Measurements from ENCODE around the gene UBE2N.
A peak's percentile ranks its signal among the peaks of the same experiment; 100 is the strongest.

The UBE2N gene
- total RNA-seq: 59.6 to 108 (median 66.9) reads per million in 4 experiments

DNA sequence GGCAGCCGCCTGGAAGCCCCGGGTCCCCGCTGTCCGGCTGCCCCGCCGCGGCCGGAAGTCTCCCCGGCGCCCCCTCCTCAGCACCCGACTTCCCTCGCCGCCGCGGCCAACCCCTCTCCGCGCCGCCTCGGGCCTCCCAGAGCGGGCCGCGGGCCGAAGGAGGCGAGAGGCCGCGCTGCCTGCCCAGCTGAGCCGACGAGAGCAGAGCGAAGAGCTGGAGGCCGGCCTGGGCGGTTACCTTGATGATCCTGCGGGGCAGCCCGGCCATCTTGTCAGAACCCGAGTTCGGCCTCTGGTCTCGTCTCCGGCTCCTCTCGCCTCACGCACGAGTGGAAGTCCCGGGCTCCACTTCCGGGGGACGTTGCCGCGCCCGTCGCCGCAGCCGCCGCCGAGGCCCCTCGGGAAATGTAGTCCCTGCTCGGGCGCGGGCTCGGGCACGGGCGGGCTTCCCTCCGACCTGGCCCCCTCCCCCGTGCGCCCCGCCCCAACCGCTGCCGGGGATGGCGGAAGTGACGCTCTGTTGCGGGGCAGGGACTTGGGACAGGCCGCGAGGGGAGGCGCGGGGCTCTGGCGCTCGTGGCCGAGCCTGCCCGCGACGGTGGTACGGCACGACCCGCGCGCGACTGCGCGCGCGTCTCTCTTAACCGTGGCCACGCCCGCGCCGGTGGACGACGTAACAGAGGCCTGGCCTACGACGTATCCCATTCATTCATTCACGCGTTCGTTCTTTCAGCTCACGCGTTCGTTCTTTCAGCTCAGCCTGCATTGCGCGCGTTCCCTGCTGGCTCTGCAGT is at the start of gene UBE2N:
TSS of gene UBE2N (minus strand) at position 331 of the 794 bp plus-strand sequence. CDS start at position 268, 63 bp downstream.
- DNase-seq: peak; percentile 96

GRCh38 chr12:93484315-93484981 is 42.7 kb upstream of the UBE2N start:
- DNase-seq: no peak

- DNase-seq: no peak
These were observed 41.5 kb upstream of the UBE2N start for GRCh38 chr12:93483151-93483807.

DNA sequence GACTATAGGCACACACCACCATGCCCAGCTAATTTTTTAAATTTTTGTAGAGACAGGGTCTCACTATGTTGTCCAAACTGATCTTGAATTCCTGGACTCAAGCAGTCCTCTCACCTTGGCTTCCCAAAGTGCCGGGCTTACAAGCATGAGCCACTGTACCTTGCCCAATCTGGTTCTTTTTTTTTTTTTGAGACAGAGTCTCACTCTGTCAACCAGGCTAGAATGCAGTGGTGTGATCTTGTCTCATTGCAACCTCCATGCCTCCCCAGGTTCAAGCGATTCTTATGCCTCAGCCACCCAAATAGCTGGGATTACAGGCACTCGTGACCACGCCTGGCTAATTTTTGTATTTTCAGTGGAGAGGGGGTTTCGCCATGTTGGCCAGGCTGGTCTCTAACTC is 41.0 kb upstream of the UBE2N start:
- no peak for DNase-seq

GRCh38 chr12:93476555-93476954 is 34.8 kb upstream of the UBE2N start:
- no peak for DNase-seq

DNA sequence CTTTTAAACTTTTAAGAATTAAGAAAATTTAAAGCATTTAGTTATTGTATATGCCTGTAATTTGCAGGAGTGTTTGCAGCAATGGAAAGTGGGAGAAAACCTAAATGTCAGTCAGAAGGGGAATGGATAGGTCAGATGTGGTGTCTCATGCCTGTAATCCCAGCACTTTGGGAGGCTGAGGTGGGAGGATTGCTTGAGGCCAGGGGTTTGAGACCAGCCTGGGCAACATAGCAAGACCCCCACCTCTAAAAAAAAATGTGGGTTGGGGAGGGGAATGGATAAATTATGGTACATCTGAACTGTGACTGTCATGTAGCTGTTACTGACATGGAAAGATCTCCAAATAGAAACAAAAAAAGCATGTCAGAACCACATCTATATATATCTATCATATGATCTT is 27.6 kb upstream of the UBE2N start:
- DNase-seq: no peak

DNA sequence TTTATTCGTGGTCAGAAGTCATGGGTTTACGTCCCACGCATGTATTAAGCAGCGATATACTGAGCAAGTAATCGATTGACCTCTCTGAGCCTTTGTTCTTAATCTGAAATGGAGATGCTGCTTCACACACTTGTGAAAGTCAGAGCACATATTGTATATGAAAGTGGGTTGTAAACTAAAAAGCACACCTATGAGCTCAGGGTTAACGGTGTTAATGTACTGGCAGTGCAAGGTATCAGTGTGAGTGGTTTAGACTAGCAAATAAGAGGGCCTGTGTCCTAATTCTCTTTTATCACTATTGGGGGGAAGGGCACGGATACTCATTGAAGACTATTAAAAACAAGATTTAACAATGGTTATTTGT is 26.2 kb upstream of the UBE2N start:
- no peak for DNase-seq

GRCh38 chr12:93467351-93468007 is 25.7 kb upstream of the UBE2N start, which contains the start of gene MRPL42:
Gene MRPL42 (plus strand): TSS chr12:93467514. CDS start chr12:93469286, 1,772 bp downstream.
- DNase-seq: peak; percentile 89

DNA sequence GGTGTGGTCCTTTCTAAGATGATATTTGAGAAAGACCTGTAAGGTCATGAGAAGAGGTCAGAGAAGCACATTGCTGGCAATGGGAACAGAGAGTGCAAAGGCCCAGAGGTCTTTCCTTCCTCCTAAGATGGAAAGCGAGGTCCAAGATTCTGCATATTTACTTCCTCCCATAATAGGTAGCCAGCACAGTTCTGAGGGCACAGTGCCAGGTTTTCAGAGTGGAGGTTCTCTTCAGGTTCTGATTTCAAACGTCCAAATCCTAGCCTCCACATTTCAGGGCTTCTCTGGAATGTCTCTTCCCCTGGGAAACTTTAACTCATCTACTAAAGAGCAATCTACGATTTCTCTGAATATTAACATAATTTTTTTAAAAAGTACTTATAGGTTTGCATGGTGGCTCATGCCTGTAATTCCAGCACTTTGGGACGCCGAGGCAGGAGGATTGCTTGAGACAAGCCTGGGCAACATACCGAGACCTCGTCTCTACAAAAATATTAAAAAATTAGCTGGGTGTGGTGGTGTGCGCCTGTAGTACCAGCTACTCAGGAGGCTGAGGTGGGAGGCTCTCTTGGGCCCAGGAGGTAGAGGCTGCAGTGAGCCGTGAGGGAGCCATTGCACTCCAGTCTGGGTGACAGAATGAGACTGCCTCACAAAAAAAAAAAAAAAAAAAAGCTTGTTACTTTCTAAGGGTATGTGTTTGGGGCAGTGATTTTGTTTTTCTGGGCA is 25.0 kb upstream of the UBE2N start:
- DNase-seq: no peak

DNA sequence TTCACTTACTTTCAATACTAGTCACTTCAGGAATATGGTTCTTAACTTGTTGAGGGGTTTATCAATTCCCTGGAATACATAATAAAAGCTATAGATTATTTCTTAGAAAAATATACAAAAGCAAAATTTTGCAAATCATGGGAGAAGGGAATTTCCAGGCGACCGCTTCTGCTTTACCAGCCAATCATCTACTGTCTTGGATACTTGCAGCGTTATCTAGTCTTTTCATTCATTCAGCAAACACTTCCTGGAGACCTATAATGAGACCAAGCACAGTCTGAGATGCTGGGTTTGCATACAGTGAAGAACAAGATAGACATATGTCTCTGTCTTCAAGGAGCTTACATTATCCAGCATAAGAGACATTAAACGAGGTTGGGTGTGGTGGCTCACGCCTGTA is 24.1 kb upstream of the UBE2N start:
- DNase-seq: no peak

DNA sequence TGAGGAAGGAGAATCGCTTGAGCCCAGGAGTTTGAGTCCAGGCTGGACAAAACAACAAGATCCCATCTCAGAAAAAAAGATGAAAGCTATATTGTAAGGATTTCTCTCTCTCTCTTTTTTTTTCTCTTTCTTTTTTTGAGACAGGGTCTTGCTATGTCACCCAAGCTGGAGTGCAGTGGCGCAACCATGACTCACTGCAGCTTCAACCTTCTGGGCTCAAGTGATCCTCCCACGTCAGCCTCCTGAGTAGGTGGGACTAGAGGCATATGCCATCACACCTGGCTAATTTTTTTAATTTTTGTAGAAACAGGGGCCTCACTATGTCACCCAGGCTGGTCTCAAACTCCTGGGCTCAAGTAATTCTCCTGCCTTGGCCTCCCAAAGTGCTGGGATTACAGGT is 19.8 kb upstream of the UBE2N start:
- no peak for DNase-seq

DNA sequence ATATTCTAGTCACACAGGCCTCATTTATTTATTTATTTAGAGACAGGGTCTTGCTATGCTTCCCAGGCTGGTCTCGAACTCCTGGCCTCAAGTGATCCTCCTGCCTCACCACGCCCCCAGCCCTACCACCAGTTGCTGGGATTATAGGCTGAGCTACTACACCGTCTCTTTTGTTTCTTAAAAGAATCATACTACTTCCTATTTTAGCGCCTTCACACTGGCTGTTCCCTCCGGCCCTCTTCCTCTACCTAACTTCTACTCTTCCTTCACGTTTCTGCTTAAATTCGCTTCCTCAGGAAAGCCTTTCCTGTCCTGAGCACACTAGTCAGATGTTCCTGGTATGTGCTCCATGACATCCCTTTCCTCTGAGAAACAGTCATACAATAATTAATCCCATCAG is 19.2 kb upstream of the UBE2N start:
- DNase-seq: no peak

DNA sequence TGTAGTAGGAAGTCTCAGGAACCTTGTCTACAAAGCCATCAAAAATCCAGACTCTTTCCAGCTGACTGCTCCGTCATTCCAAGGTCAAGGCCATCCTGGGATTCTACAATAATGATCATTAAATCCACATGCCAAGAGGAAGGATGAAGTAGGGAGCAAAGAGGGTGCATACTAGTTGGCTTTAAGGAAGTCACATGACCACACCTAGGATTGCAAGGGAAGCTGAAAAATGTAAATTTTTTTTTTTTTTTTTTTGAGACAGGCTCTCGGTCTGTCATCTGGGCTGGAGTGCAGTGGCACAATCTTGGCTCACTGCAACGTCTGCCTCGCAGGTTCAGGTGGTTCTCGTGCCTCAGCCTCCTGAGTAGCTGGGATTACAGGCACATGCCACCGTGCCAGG is 18.3 kb upstream of the UBE2N start:
- no peak for DNase-seq

DNA sequence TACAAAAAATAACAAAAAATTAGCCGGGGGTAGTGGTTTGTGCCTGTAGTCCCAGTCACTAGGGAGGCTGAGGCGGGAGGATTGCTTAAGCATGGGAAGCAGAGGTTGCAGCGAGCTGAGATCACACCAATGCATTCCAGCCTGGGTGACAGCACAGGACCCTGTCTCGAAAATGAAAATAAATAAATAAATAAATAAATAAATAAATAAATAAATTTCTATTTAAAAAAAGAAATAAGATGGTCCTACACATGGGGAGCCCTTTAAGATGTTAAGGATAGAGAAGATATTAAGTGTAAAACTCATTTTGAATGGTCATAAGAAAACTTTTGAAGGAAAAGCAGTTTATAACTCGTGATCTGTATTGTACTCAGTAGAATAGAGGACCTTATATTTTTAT is 17.4 kb upstream of the UBE2N start:
- DNase-seq: no peak

GRCh38 chr12:93456077-93456476 is 14.3 kb upstream of the UBE2N start:
- no peak for DNase-seq

DNA sequence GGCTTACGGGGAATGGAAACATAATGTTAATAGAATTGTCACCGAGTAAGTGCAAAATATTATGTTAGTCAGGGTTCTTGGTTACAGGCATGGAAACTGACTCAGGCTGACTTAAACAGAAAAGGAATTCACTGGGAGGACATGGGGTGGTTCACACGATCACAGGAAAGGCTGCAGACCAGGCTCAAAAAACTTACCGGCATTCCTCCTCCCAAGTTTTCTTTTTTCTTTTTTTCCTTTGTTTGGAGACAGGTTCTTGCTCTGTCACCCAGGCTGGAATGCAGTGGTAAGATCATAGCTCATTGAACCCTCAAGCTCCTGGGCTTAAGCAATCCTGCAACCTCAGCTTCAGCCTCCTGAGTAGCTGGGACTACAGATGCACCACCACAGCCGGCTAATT is 11.9 kb upstream of the UBE2N start:
- no peak for DNase-seq

- DNase-seq: no peak
These were observed 9.8 kb upstream of the UBE2N start for GRCh38 chr12:93451423-93452158.

DNA sequence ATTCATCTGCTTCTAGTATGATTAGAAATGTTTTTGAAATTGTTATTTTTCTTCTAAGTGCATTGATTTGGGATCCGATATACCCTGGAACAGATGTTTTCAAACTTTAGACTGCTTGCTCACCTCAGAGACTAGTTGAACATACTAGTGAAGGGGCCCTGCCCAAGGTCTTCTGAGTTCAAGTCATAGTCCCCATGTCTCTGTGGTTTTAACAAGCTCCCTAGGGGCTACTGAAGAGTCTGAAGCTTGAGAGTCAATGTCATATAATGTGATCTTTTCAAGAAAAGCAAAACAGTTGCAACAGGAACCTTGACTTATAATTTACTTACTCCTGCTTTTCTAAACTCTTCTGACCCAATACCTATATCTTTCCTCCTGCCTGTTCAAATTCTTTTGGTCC is 7.5 kb upstream of the UBE2N start:
- no peak for DNase-seq

DNA sequence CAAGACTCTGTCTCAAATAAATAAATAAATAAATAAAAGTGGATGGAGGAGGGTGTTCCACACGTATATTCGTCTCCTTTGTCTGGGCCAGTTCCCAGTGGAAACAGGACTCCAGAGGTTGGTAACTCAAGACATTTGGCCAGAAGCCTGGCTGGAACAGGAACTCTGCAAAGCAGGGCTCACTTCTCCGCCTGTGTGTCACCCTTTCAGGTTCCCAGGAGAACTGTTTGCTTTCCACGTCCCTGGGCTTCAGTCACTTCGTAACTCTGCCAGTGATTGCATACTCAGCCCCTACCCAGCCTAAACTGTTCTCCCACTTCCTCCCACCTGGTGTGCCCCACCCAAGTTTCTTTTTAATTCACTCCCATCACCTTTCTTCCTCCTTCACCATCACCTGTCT is 7.0 kb upstream of the UBE2N start:
- DNase-seq: no peak

DNA sequence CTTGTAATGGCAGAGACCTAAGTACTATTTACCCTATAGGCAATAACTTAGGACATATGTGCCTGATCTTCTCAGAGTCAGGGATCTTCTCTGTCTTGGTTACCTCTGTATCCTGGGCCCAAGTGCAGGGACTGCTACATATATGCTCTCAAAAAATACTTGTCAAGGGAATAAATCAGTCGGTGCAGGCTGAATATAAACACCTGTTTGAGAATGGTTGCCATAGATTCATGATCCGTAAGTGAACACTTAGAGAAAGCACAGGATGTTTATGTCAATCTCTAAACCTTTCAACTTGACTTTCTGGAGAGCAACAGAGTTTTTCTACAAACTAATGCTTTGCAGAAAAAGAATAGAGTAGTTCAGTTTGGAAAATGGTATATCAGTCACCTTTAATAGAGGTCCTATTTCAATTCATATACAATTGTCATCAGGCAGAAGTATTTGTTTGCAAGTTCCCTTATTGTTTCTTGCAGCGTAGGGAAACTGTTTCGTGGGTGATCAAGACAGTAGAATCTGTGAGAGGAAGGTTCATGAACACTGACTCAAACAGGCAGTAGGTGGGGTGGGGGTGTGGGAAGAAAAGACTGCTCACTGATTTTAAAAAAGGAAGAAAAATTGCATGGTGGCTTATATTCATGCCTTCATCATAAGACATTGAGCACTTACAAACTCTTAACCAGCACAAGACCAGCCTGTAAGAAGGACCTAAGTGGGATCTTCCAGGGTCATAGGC is 6.0 kb upstream of the UBE2N start:
- no peak for DNase-seq

GRCh38 chr12:93443576-93443975 is 1.8 kb upstream of the UBE2N start:
- no peak for DNase-seq
